Smooth muscle cell of the umbilical artery (primary cell): ENCODE results near the gene WDR82. TPM values are rescaled to one million over a fixed set of nuclear protein-coding genes. Genes with fewer than 3 reads are reported as not detected.

Experiments
- total RNA-seq: library from RNA; depleted of rRNA; stranded (reverse); fragments of >200 nt; gene quantifications from 2 replicates; pipeline ENCODE4 v1.2.3, GENCODE V29; 2014

Gene WDR82, protein sequence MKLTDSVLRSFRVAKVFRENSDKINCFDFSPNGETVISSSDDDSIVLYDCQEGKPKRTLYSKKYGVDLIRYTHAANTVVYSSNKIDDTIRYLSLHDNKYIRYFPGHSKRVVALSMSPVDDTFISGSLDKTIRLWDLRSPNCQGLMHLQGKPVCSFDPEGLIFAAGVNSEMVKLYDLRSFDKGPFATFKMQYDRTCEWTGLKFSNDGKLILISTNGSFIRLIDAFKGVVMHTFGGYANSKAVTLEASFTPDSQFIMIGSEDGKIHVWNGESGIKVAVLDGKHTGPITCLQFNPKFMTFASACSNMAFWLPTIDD
- total RNA-seq: 65.0 and 79.3 TPM in 2 replicates

DNA sequence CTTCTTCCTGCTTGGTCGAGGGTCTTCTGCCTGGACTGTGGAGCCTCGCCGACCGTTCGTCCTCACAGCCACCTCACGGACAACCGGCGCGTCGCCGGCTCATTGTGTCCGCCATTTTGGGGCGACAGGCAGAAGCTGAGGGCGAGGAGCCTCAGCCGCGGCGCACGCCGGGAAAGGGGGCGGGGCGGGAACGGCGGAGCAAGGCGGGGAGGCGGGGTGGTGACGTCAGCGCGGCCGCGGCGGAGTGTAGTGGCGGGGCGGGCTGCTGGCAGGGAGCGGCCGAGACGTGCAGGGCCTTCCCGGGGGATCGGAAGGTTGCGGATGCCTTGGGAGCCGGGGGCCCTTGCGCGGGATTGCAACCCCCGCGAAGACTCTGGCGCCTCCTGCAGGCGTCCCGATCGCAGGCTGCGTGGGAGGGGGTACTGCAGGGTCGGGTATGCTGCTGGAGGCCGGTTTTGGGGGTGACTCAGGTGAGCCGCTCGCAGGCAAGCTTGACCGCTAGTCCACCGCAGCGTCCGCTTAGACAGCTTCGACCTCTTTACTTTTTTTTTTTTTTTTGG, at the start of gene WDR82:
Gene WDR82, minus strand, starts transcription at position 140 of the 560 bp plus-strand sequence. CDS start 288 bp downstream, outside the sequence.

DNA sequence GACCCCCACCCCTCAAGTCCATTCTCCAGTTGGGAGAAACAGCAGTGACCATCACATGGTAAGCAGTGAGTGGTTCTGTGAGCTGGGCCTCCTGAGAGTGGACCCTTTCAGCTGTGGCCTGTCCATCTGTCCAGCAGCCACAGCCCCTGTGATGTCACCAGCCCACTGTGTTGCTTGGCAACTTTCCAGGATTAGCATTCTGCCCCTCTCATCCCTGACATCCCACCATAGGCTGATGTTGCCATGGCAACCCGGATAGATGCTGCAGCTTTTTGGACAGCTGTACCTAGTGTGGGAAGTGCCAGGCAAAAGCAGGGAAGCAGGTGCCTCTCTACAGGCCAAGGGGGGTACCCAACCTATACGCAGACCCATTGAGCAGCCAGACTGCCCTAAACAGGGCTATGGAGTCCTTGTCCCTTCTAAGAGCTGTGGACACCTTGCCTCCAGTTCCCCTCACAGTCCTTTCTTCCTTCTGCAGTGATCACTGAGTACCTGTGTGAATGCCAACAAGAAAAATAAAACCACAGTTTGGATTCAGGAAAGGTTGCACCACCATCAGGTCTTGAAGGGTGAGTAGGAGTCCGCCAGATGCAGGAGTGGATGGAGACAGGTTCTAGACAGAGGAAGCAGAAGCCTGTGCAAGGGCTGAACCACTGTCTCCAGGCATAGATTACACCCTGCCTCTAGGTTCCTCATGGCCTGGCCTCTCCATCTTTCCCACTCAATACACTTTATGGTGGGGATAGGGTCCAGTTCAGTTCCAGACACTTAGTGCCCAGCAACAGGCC, 37.7 kb upstream of the WDR82 start, which contains the start of gene DNAH1:
Gene DNAH1, plus strand, starts transcription at position 343 of the 788 bp plus-strand sequence. CDS start 6,124 bp downstream, outside the sequence.

DNA sequence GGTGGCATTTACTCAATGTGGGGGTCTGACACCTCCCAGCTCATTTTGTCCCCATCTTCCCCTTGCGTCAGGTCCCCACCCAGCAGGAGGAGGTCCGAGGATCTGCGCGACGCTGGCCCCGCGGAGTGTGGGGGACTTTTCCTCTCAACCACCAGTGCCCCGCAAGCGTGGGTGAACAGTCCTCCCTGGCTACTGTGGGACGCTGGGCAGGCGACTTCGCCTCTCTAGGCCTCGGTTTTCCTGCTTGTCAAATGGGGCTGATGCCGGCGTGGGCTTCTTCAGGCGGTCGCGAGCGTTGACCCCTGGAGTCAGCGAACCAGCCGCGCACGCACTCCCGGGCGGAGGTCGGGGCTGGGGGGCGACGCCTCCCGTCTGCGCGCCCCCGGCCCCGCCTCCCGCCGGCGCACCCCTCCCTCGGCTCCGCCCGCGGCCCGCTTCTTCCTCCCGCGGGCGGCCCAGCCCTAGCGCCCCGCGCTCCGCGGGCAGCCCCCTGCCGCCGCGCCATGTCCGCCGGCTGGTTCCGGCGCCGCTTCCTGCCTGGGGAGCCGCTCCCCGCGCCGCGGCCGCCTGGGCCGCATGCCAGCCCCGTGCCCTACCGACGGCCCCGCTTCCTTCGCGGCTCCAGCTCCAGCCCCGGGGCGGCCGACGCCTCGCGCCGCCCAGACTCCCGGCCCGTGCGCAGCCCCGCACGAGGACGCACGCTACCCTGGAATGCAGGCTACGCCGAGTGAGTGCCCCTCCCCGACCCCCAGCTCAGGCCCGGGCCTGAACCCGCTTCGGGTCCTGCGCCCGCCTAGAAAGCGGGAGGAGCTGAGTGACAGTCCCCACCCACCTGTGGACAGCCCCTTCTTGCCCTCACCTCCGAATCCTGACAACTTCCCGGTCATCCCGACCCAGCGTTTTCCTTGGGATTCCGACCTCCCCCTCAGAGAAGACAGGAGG, 32.9 kb downstream of the WDR82 start, which contains the start of gene PPM1M:
Gene PPM1M, plus strand, starts transcription at position 438 of the 942 bp plus-strand sequence. Its CDS starts 66 bp downstream, at position 504.

DNA sequence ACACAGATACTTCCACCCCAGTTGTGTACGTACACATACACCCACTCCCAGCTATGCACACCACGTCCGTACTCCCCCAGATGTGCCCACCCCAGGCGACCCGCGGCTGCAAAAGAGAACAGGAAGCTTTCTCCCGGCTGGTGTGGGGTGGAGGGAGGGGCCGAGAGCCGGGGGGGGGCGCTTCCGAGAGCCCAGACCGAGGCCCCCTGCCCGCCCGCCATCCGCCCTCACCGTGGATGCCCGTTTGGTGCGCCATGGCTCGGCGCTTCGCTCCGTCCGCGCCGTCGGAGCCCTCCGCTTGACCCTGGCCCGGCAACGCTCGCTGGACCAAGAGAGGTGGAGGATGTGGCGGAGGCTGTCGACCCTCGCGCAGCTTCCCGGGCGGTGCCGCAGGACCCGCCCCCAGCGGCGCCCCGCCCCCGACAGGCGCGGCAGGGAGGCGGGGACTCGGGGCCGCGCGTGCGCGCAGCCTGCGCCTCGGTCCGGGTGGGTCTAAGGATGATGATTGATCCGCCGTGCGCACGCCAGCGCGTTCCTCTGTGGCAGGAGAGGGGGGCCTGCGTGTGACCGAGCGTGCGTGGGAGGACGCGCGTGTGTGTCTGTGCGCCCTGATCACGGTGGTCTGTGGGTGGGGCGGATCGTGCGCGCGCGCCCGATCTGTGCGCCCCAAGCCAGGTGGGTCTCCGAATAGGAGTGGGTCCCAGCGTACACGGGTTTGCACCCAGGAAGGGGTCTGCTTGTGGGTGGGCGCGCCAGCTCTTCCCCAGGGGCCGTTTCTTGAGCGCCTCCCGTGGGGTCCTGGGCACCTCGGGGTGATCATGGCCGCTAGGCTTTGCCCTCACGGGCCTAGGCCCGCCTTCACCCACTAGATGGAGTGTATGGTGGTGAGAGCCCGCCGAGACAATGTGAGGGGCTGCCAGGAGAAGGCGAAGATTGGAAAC, 39.4 kb downstream of the WDR82 start, which contains the start of gene TWF2:
Gene TWF2, minus strand, starts transcription at position 398 of the 941 bp plus-strand sequence. Its CDS starts 142 bp downstream, at position 256.

DNA sequence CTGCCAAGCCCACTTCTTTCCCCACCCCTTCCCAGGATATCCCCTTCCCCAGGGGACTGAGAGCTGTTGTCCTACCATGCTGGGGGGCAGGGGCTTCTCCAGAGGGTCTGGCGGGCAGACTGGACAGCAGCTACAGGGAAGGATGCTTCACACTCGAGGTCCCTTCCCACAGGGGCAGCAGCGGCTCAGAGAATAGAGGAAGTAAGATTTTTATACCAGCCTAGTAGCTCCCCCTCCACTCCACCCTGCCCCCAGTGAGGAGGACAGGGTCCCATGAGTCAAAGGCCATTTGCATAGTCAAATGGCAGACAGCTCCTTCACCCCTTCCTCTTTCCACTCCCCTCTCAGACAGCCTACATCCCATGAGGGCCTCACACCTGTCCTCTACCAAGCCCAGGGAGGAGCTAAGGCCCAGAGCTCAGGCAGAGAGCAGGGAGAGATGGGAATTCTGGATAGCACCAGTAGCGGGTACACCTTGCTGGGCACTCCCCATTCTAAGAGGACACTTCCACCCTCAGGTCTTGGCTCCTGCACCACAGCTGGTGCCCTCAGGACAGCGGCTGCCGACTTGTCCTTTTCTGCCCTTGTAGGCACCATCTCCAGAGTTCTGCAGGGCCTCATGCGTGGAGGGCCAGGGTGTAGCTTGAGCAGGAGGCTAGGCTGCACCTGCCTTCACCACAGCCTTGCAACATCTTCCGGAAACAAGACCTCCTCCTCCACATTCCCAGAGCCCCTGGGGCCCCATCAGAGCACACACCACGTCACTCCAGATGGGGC, 52.8 kb downstream of the WDR82 start, which contains the start of gene TLR9:
Gene TLR9, minus strand, starts transcription at position 194 of the 777 bp plus-strand sequence. Its CDS starts 116 bp downstream, at position 78.

Other genes starting within 250 kb of the WDR82 start
- gene DUSP7, start 222.1 kb downstream of the WDR82 start, total RNA-seq: 5.9 and 12.9 TPM in 2 replicates
- 1.5 and 5.7 TPM in 2 replicates for gene POC1A, start 124.2 kb downstream of the WDR82 start, total RNA-seq
- 46.3 and 53.3 TPM in 2 replicates for gene ALAS1, start 80.5 kb downstream of the WDR82 start, total RNA-seq
- gene TLR9, start 53.0 kb downstream of the WDR82 start, total RNA-seq: under 0.01 TPM in 1 of 2 replicates, not detected in the other
- 91.8 and 107 TPM in 2 replicates for gene TWF2, start 39.5 kb downstream of the WDR82 start, total RNA-seq
- gene PPM1M, start 32.9 kb downstream of the WDR82 start, total RNA-seq: 23.2 and 23.4 TPM in 2 replicates
- 5.6 and 6.2 TPM in 2 replicates for gene GLYCTK, start 9.2 kb upstream of the WDR82 start, total RNA-seq
- gene DNAH1, start 37.7 kb upstream of the WDR82 start, total RNA-seq: 3.0 and 5.6 TPM in 2 replicates
- 40.7 and 52.1 TPM in 2 replicates for gene BAP1, start 131.4 kb upstream of the WDR82 start, total RNA-seq
- gene PHF7, start 132.0 kb upstream of the WDR82 start, total RNA-seq: 2.4 and 3.6 TPM in 2 replicates
- gene SEMA3G, start 166.5 kb upstream of the WDR82 start, total RNA-seq: 0.09 TPM in 1 of 2 replicates, not detected in the other
- 0.89 TPM in 1 of 2 replicates, not detected in the other for gene TNNC1, start 175.4 kb upstream of the WDR82 start, total RNA-seq
- gene NISCH, start 177.0 kb upstream of the WDR82 start, total RNA-seq: 102 and 113 TPM in 2 replicates
- gene STAB1, start 216.7 kb upstream of the WDR82 start, total RNA-seq: 1.1 and 1.2 TPM in 2 replicates